HG02759 (cell line): ENCODE measurements around the gene IFNA8.
"Not testable (repeated sequence)": the region's sequence is repeated elsewhere in the genome, so short reads cannot be mapped to it uniquely, and the experiment has no call there.

Experiments
- ATAC-seq: cut with Tn5 transposase; IDR thresholded peaks from one replicate; pipeline ENCODE4 v1.9.1; 2021; ENCODE audit warnings: mild to moderate bottlenecking, moderate library complexity; ENCODE audit not compliant: unreplicated experiment

Gene IFNA8

GRCh38 chr9:21415493-21416267 is 6.8 kb downstream of the IFNA8 start:
- ATAC-seq: no peak

GRCh38 chr9:21428235-21428634 is 19.3 kb downstream of the IFNA8 start:
- peak; percentile 59 for ATAC-seq

GRCh38 chr9:21429191-21429590 is 20.3 kb downstream of the IFNA8 start:
- ATAC-seq: no peak

DNA sequence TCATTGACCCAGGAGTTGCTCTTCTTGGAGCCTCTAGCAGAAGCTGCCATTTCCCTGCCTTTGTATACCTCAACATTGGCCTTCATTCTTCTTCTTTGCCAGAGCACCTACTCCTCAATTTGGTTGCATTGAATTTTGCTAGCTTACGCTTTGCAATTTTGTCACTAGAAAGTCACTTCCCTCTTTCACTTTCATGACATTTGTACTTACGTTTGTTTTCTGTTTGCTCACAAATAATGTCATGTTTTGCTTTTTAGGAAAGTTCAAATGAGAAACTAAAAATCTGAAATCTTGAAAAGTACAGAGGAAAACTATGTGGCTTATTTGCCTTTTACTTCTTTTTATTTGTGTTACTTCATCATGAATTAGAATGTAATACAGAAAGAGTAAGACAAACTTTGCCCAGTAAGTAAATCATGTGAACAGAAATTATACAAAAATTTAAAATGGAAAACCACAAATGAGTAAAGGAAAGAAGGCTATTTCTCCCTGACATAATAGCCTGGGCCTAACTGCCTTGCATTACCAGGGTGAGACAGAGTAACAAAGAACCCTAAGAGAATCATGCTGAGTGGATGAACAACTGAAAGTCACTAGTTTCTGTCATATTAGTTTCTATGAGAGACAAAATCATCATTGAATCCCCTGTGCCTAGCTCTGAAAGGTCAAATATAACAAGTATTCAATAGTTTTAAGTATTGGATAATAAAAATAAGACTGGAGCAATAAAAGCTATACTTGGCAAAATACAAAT is 23.9 kb downstream of the IFNA8 start:
- peak; percentile 66 for ATAC-seq

- ATAC-seq: peak; percentile 39
Measured at GRCh38 chr9:21434202-21435014, 25.5 kb downstream of the IFNA8 start.

DNA sequence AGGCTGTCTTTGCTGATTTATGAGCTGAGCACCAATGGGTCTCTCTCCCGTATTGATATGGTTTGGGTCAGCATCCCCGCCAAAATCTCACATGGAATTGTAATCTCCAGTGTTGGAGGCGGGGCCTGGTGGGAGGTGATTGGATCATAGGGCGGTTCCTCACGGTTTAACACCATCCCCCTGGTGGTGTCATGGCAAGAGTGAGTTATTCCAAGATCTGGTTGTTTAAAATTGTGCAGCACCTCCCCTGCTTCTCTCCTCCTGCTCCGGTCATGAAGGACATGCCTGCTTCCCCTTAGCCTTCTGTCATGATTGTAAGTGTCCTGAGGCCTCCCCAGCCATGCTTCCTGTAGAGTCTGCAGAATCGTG is 26.1 kb downstream of the IFNA8 start:
- not testable (repeated sequence) for ATAC-seq

GRCh38 chr9:21440139-21440538 is 31.2 kb downstream of the IFNA8 start, which contains the start of gene IFNA1:
IFNA1 (plus strand) TSS chr9:21440439; CDS start chr9:21440508, 69 bp downstream.
- no peak for ATAC-seq

- peak; percentile 92 for ATAC-seq
Measured at GRCh38 chr9:21443849-21444625, 35.1 kb downstream of the IFNA8 start.

- not testable (repeated sequence) for ATAC-seq
Measured at GRCh38 chr9:21449312-21449711, 40.4 kb downstream of the IFNA8 start.

- no peak for ATAC-seq
Measured at GRCh38 chr9:21450733-21451394, 41.9 kb downstream of the IFNA8 start.

DNA sequence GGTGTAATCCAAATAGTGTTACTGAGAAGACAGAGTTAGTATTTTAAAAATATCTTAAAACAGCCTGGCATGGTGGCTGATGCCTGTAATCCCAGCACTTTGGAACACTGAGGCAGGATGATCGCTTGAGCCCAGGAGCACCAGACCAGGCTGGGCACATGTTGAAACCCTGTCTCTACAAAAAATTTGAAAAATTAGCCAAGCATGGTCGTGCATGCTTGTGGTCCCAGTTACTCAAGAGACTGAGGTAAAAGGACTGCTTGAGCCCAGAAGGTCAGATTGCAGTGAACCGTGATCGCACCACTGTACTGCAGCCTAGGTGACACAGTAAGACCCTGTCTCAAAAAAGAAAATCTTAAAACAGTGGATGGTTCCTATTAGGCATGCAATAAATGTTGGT is 43.8 kb downstream of the IFNA8 start:
- ATAC-seq: no peak

DNA sequence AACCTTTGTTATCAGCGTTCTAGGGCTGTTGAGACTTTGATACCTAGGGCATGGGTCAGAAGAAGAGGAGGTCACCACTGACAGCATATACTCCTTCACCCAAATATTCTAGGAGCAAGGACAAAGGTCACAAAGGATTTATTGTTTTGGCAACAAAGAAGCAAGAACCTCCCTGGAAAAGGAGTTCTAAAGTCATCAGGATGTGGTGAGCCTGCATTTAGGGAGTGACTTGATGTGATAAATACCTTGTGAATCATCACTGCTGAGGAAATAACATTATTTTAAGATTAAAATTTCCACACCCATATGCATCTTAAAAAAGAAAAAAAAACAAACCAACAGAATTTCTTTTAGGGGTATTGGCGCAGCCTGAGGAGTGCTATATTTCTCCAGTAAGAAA is 45.2 kb downstream of the IFNA8 start:
- no peak for ATAC-seq

GRCh38 chr9:21455320-21455719 is 46.4 kb downstream of the IFNA8 start:
- peak; percentile 98 for ATAC-seq
